ENCODE results near the gene ZBP1.

ZBP1 gene

GRCh38 chr20:57620274-57620990 lies at the start of gene ZBP1:
Gene ZBP1, minus strand, starts transcription at chr20:57620426. Its CDS starts 131 bp downstream, at chr20:57620295.
- H3K36me3 ChIP-seq (ENCODE audit: insufficient read depth, insufficient read length, low read length): no peaks in the 10 kb centered on the region
- peaks cover 2% of the 10 kb centered on the region for H3K4me1 ChIP-seq (ENCODE audit: insufficient read depth, insufficient read length)
- no peaks in the 10 kb centered on the region for H3K27me3 ChIP-seq (ENCODE audit: insufficient read depth, insufficient read length)
- no peak within 1 kb of the TSS for H3K9ac ChIP-seq (ENCODE audit: insufficient read length, low read depth)
- peaks cover 10% of the 10 kb centered on the region; the same call in 1 of the 2 replicates for H3K9me3 ChIP-seq (ENCODE audit: insufficient read depth, low read length)
- no peak for TF ChIP-seq YY1 (IDR thresholded peaks at IDR 0.05; ENCODE audit: insufficient read depth, insufficient read length)
- no peak for TF ChIP-seq SUZ12 (IDR thresholded peaks at IDR 0.05; ENCODE audit: extremely low read depth, insufficient read depth, insufficient read length)
- TF ChIP-seq ZNF274 (IDR thresholded peaks at IDR 0.05; ENCODE audit: low read depth, low read length): no peak
- no peak within 1 kb of the TSS for H3K4me3 ChIP-seq (ENCODE audit: insufficient read length, low read depth)
- no peak for DNase-seq (ENCODE audit: low read depth, low spot score)

- DNase-seq (ENCODE audit: low read depth, low spot score): no peak
- no peak for TF ChIP-seq ZNF274 (IDR thresholded peaks at IDR 0.05; ENCODE audit: low read depth, low read length)
- TF ChIP-seq SUZ12 (IDR thresholded peaks at IDR 0.05; ENCODE audit: extremely low read depth, insufficient read depth, insufficient read length): no peak
- no peak for TF ChIP-seq YY1 (IDR thresholded peaks at IDR 0.05; ENCODE audit: insufficient read depth, insufficient read length)
- H3K9me3 ChIP-seq (ENCODE audit: insufficient read depth, low read length): no peaks in the 10 kb centered on the region
- H3K4me1 ChIP-seq (ENCODE audit: insufficient read depth, insufficient read length): peaks cover 15% of the 10 kb centered on the region
- H3K27me3 ChIP-seq (ENCODE audit: insufficient read depth, insufficient read length): no peaks in the 10 kb centered on the region
- H3K36me3 ChIP-seq (ENCODE audit: insufficient read depth, insufficient read length, low read length): peaks cover 40% of the 10 kb centered on the region
- H3K4me3 ChIP-seq (ENCODE audit: insufficient read length, low read depth): no peak overlapping the region
- no peak overlapping the region for H3K9ac ChIP-seq (ENCODE audit: insufficient read length, low read depth)
Measured at GRCh38 chr20:57669632-57670031, 49.4 kb upstream of the ZBP1 start.

GRCh38 chr20:57667924-57668782 lies 47.9 kb upstream of the ZBP1 start:
- Histone ChIP-seq H3K4me3 (ENCODE audit: insufficient read length, low read depth) (no peak overlapping the region), H3K9ac (ENCODE audit: insufficient read length, low read depth) (no peak overlapping the region), H3K27me3 (ENCODE audit: insufficient read depth, insufficient read length) (no peaks in the 10 kb centered on the region), H3K9me3 (ENCODE audit: insufficient read depth, low read length) (no peaks in the 10 kb centered on the region), H3K4me1 (ENCODE audit: insufficient read depth, insufficient read length) (peaks cover 15% of the 10 kb centered on the region), H3K36me3 (ENCODE audit: insufficient read depth, insufficient read length, low read length) (peaks cover 41% of the 10 kb centered on the region)
- no peak for DNase-seq (ENCODE audit: low read depth, low spot score)
- no peak for TF ChIP-seq YY1 (IDR thresholded peaks at IDR 0.05; ENCODE audit: insufficient read depth, insufficient read length)
- TF ChIP-seq ZNF274 (IDR thresholded peaks at IDR 0.05; ENCODE audit: low read depth, low read length): no peak
- TF ChIP-seq SUZ12 (IDR thresholded peaks at IDR 0.05; ENCODE audit: extremely low read depth, insufficient read depth, insufficient read length): no peak

GRCh38 chr20:57667388-57667787 lies 47.2 kb upstream of the ZBP1 start:
- no peak overlapping the region for H3K9ac ChIP-seq (ENCODE audit: insufficient read length, low read depth)
- TF ChIP-seq SUZ12 (IDR thresholded peaks at IDR 0.05; ENCODE audit: extremely low read depth, insufficient read depth, insufficient read length) (no peak), YY1 (IDR thresholded peaks at IDR 0.05; ENCODE audit: insufficient read depth, insufficient read length) (no peak), ZNF274 (IDR thresholded peaks at IDR 0.05; ENCODE audit: low read depth, low read length) (no peak)
- H3K36me3 ChIP-seq (ENCODE audit: insufficient read depth, insufficient read length, low read length): peaks cover 37% of the 10 kb centered on the region
- no peaks in the 10 kb centered on the region for H3K27me3 ChIP-seq (ENCODE audit: insufficient read depth, insufficient read length)
- no peak overlapping the region for H3K4me3 ChIP-seq (ENCODE audit: insufficient read length, low read depth)
- DNase-seq (ENCODE audit: low read depth, low spot score): no peak
- no peaks in the 10 kb centered on the region for H3K9me3 ChIP-seq (ENCODE audit: insufficient read depth, low read length)
- peaks cover 15% of the 10 kb centered on the region for H3K4me1 ChIP-seq (ENCODE audit: insufficient read depth, insufficient read length)

- Histone ChIP-seq H3K27me3 (ENCODE audit: insufficient read depth, insufficient read length) (no peaks in the 10 kb centered on the region), H3K4me3 (ENCODE audit: insufficient read length, low read depth) (no peak overlapping the region), H3K36me3 (ENCODE audit: insufficient read depth, insufficient read length, low read length) (peaks cover 38% of the 10 kb centered on the region), H3K4me1 (ENCODE audit: insufficient read depth, insufficient read length) (peaks cover 20% of the 10 kb centered on the region), H3K9me3 (ENCODE audit: insufficient read depth, low read length) (no peaks in the 10 kb centered on the region), H3K9ac (ENCODE audit: insufficient read length, low read depth) (no peak overlapping the region)
- no peak for TF ChIP-seq ZNF274 (IDR thresholded peaks at IDR 0.05; ENCODE audit: low read depth, low read length)
- TF ChIP-seq SUZ12 (IDR thresholded peaks at IDR 0.05; ENCODE audit: extremely low read depth, insufficient read depth, insufficient read length): no peak
- no peak for TF ChIP-seq YY1 (IDR thresholded peaks at IDR 0.05; ENCODE audit: insufficient read depth, insufficient read length)
- no peak for DNase-seq (ENCODE audit: low read depth, low spot score)
Measured at GRCh38 chr20:57666834-57667157, 46.6 kb upstream of the ZBP1 start.

GRCh38 chr20:57666106-57666833 lies 46.0 kb upstream of the ZBP1 start:
- Histone ChIP-seq H3K4me3 (ENCODE audit: insufficient read length, low read depth) (no peak overlapping the region), H3K36me3 (ENCODE audit: insufficient read depth, insufficient read length, low read length) (peaks cover 40% of the 10 kb centered on the region), H3K9ac (ENCODE audit: insufficient read length, low read depth) (no peak overlapping the region), H3K4me1 (ENCODE audit: insufficient read depth, insufficient read length) (peaks cover 22% of the 10 kb centered on the region), H3K9me3 (ENCODE audit: insufficient read depth, low read length) (no peaks in the 10 kb centered on the region), H3K27me3 (ENCODE audit: insufficient read depth, insufficient read length) (no peaks in the 10 kb centered on the region)
- no peak for DNase-seq (ENCODE audit: low read depth, low spot score)
- TF ChIP-seq YY1 (IDR thresholded peaks at IDR 0.05; ENCODE audit: insufficient read depth, insufficient read length) (no peak), ZNF274 (IDR thresholded peaks at IDR 0.05; ENCODE audit: low read depth, low read length) (no peak), SUZ12 (IDR thresholded peaks at IDR 0.05; ENCODE audit: extremely low read depth, insufficient read depth, insufficient read length) (no peak)

Data from NT2/D1 (cell line).